Left forelimb (tissue), 1 donor: ENCODE results near the gene MTHFD1L.
"Not testable (repeated sequence)": the region's sequence is repeated elsewhere in the genome, so short reads cannot be mapped to it uniquely, and the experiment has no call there.

Experiments
- DNase-seq: peaks from one replicate; pipeline ENCODE4 v3.0.0-alpha.2; 2018; ENCODE audit warnings: low spot score

The MTHFD1L gene

DNA sequence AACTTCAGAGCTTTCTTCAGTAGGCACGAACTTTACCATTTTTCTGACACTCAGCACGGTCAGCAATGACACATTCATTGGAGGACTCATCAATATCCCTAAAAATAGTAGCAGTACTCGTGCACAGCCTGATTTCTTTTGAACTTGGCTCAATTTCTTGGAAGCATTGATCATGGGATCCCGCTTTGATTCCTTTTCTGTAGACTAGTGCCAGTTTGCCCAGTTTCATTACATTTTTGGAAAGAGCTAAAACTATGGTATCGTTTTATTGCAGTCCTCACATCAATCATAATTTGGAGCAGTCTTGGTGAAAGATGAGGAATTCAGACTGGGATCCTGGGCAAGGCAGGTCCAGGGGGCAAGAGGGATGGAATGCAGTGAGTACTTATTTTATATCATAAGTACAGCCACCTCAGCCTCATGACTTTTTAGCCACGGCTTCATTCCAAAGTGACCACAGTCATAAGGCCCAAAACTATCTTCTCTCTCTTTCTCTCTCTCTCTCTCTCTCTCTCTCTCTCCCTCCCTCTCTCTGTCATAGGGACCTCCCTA is 203.3 kb downstream of the MTHFD1L start:
- DNase-seq, result no peak

GRCh38 chr6:151069641-151070040 is 204.1 kb downstream of the MTHFD1L start:
- no peak for DNase-seq

GRCh38 chr6:151070631-151071051 is 205.1 kb downstream of the MTHFD1L start:
- no peak for DNase-seq

- no peak for DNase-seq
These were observed 205.8 kb downstream of the MTHFD1L start for GRCh38 chr6:151071295-151071694.

DNA sequence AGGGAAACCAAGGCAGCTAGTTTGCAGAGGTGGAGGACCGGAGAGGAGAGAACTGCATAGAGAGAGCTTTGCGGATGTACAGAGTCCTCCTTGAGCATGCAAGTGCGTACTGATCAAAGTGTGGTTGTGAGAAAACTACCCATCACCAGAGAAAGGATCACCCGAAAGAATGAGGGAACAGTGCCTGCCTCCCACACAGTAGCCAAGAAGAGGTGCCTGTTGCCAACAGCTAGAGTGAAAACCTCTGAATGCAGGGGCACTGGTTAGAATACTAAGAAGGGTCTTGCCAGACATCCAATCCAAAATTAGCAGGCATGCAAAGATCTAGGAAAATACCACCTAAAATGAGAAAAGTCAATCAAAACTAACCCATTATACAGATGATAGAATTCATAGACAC is 207.6 kb downstream of the MTHFD1L start:
- DNase-seq, result no peak

GRCh38 chr6:151073701-151074100 is 208.2 kb downstream of the MTHFD1L start:
- no peak for DNase-seq

GRCh38 chr6:151075005-151075404 is 209.5 kb downstream of the MTHFD1L start:
- no peak for DNase-seq

DNA sequence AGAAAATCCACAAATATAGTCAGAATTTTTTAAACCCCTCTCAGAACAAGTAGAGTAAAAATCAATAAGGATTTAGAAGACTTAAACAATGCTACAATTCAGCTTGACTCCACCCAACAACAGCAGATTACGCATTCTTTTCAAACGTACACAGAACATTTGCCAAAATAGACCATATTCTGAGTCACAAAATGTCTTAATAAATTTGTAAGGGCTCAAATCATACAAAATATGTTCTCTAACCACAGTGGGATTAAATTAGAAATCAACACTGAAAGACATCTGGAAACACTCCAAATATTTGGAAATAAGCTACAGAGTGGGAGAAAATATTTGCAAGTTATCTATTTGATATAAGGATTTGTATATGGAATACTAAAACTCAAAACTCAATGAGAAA is 210.0 kb downstream of the MTHFD1L start:
- no peak for DNase-seq

GRCh38 chr6:151075930-151076555 is 210.5 kb downstream of the MTHFD1L start:
- DNase-seq, result no peak

GRCh38 chr6:151078655-151079054 is 213.2 kb downstream of the MTHFD1L start:
- no peak for DNase-seq

- DNase-seq, result no peak
These were observed 216.2 kb downstream of the MTHFD1L start for GRCh38 chr6:151081656-151082055.

DNA sequence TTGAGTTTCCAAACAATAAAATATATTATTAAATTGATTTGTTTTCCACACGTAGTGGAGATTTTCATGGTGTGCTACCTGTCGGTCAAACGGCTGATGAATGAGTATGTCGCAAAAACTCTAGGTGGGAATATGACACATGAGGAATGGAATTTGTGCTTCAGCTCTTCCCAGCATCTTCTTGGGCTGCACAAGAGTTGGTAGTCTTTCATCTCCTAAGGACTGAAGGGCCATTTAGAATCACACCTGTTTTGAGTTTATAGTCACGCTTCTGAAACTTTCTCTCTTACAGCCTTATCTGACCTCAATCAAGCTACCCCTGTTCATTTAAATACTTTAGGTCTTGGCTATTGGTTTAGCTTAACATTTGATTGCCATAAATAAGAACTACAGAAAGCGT is 216.6 kb downstream of the MTHFD1L start:
- no peak for DNase-seq

DNA sequence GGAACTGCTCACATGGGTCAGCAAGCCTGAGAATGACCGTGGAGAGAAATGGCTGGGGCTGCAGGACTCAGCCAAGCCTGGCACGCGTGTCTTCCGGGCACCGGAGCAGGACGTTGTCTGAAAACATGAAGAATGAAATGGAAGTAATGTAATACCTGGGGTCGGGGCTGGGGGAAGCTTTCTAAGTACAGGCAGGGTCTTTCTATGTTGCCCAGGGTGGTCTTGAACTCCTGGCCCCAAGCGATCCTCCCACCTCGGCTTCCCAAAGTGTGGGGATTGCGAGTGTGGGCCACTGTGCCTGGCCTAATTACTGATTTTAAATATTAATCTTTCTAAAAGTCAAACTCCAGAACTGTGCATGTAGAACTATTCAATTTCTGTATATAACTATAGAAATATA is 218.8 kb downstream of the MTHFD1L start:
- DNase-seq, result no peak

DNA sequence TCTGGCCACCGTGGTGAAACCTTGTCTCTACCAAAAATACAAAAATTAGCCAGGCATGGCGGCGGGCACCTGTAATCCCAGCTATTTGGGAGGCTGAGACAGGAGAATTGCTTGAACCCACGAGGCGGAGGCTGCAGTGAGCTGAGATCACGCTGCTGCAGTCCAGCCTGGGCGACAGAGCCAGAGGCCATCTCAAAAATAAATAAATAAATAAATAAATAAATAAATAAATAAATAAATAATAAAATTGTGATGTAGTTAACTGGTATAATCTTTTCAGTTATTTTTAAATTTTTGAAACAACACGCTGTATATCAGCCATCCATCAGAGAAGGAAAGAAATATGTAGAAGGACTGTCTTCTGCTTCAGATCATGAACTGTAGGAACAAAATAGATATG is 221.6 kb downstream of the MTHFD1L start:
- not testable (repeated sequence) for DNase-seq

- DNase-seq, result no peak
These were observed 222.5 kb downstream of the MTHFD1L start for GRCh38 chr6:151087861-151088598.

- DNase-seq, result no peak
These were observed 223.1 kb downstream of the MTHFD1L start for GRCh38 chr6:151088599-151088935.

DNA sequence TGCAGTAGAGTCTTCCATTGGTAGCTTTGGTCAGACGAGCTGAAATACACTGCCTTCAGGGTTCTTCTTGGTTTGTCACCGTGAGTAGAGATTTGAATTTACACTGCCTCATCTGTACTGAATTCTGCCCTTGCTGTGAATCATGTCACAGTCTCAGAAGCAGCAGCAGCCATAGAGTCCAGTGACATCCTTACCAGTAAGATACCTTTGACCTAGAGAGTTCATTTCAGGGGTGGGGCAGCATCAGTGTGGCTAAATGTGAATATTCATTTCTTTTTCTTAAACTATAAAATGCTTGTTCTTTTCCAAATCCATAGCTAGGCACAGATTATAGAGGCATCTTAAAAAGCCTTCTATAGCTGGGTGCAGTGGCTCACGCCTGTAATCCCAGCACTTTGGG is 223.5 kb downstream of the MTHFD1L start:
- DNase-seq, result no peak

DNA sequence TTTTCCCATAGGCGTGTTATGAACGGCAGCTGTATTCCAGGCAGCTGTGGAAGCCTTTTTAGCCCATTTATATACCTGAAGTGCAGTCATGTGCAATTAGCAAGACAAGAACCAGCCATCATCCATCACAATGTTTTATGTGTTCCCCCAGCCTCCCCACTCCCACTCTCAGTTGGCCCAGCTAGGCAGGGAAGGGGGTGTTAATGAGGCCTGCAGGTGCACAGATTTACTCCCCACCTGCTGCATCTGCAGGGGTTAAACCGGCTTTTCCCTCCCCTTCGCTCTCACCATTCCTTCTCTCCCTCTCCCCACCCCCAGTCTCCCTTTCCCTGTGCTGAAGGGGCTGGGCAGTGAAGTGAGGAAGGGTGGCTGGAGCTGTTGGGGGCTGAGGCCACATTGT is 224.5 kb downstream of the MTHFD1L start:
- DNase-seq, result no peak

GRCh38 chr6:151091571-151091970 is 226.1 kb downstream of the MTHFD1L start:
- DNase-seq, result no peak

DNA sequence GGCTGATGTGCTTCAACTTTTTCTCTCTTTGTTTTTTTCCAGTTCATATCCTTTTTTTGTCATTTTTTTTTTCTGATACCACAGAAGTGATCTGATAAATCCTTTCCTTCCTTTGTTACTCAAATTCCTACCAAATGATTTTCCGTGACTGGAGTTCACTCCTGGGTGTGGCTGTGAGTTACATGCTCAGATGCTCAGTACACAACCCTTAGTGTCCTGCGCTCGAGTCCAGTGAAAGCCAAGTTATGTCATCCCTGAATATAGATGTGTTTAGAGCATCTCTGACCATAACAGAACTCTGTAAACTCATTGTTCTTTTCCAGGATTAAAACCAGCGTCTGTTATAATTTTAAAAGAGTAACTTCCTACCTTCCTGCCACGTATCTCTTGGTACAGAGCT is 227.1 kb downstream of the MTHFD1L start:
- DNase-seq, result no peak

DNA sequence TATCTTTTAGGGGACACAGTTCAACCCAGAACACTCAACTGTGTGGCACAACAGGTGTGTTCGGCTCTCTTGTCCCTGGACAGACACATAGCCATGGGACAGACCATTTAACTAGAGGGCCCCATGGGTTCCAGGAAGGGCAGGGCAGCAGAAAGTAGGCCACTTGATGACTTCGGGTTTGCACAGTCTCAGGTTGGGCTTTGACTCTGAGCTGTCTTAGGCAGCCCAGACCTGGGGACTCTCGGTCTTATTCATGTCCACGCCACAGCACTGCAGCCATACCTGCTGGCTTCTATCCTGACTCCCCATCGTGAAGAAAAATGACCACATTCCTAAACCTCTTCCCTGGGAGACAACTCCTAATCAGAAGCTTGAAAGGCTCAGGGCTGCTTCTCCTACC is 228.2 kb downstream of the MTHFD1L start:
- DNase-seq, result no peak

DNA sequence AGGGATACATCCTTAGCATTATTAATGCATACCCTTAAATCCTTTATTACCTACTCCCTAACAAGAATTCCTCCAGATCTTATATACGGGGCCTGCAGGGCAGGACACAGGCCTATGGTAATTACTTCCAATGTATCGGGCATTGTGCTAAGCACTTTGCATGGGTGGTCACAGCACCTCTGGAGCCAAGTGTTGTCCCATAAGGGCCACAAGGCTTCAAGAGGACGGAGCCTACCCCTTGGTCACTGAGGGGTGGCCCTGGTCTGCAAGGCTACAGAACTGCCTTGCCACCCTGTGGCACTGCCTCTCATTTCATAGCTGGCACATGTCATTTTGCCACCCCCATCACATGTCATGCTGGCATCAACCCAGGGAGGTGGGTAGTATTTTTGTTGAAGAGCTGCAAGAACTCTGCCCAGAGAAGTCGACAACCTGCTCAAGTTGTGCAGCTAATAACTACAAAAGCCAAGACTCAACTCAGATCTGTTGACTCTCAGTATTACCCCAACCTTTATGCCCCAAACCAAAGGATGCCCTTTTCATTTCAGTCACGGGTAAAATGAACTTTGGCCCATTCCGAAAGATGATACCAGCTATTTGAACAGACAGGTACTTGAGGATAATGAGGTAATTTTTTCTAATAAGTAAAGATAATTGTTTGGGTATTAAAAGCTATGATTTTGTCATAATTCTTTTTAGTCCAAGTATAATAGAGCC is 230.2 kb downstream of the MTHFD1L start:
- no peak for DNase-seq

DNA sequence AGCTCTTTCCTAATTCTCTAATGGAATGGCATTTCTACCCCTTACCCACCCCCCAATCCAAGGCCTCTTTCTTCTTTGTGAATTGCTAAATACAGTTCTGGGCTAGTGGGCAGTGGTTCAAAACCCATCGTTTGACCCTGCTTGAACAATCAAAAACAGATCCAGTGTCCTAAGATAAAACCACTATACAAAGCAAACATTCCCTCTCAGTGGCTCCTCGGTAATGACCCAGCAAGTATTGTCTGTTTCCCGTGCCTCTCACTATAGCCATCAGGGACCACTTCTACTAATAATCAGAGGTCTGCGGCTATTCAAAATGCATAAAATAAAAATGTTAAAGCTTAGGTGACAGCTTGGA is 230.7 kb downstream of the MTHFD1L start:
- DNase-seq, result no peak
